AG04449 (cell line): Measurements from ENCODE around the gene PKHD1.

ENCODE experiments used
- CTCF ChIA-PET: fragments of 350-600 bp; formaldehyde crosslinking; extraction: SDS; loops from one replicate; lab custom pipeline; 2021; ENCODE audit warnings: antibody characterized with exemption; lab: Yijun Ruan, JAX
- POLR2A ChIA-PET: fragments of 400-600, 350-600 bp; formaldehyde crosslinking; extraction: SDS; loops from one replicate; lab custom pipeline; 2020; ENCODE audit warnings: antibody characterized with exemption, inconsistent platforms; lab: Yijun Ruan, JAX
- DNase-seq: peaks from one replicate; pipeline ENCODE4 v3.0.0-alpha.2; 2010; ENCODE audit warnings: low read depth, low spot score
- H3K4me3 ChIP-seq: 2 replicates; pipeline ENCODE4 v1.5.1; 2011; ENCODE audit warnings: low read depth, mild to moderate bottlenecking, control low read depth, low read length
- TF ChIP-seq, protein P1 (sequence below): IDR thresholded peaks from one replicate; pipeline ENCODE4 v1.5.1; 2011; ENCODE audit warnings: mild to moderate bottlenecking, moderate library complexity, low read length, control low read depth, inconsistent platforms; ENCODE audit not compliant: insufficient read depth; ENCODE audit errors: missing control alignments

The PKHD1 gene

DNA sequence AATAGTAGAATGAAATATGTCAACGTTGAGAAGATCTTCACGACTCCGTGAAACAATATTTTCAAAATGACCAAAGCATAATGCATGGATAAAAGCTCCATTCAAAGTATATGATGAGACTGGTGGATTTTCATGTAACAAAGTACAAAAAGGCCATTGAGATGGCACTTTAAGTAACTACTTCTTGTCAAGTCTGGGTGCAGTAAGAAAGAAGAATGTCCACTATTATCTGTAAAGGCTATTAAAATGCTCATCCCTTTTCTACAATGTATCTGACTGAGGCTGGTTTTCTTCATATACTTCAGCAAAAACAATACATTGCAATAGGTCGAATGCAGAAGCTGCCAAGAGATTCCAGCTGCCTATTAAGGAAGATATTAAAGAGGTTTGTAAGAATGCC lies 457.4 kb downstream of the PKHD1 start:
- no peak overlapping the region for H3K4me3 ChIP-seq
- CTCF ChIA-PET: no interaction called here
- TF ChIP-seq, protein P1, sequence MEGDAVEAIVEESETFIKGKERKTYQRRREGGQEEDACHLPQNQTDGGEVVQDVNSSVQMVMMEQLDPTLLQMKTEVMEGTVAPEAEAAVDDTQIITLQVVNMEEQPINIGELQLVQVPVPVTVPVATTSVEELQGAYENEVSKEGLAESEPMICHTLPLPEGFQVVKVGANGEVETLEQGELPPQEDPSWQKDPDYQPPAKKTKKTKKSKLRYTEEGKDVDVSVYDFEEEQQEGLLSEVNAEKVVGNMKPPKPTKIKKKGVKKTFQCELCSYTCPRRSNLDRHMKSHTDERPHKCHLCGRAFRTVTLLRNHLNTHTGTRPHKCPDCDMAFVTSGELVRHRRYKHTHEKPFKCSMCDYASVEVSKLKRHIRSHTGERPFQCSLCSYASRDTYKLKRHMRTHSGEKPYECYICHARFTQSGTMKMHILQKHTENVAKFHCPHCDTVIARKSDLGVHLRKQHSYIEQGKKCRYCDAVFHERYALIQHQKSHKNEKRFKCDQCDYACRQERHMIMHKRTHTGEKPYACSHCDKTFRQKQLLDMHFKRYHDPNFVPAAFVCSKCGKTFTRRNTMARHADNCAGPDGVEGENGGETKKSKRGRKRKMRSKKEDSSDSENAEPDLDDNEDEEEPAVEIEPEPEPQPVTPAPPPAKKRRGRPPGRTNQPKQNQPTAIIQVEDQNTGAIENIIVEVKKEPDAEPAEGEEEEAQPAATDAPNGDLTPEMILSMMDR: no peak
- DNase-seq: no peak
- POLR2A ChIA-PET: no interaction called here

DNA sequence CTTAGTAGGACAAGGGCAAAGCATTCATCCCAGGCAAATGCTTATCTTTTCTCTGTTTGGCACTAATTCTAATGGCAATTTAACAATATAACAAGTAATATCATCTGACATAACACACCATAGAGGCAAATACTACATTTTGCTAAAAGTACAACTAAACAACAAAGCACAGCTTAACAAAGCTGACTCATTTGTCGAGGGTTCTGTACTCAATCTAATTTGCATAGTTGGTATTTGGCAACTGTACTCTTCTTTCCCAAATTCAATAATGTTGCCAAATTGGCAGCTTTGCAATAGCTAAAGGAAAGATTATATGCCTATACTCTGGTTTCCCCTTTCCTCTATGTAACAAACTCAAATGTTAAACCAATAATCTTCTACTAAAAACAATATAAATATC lies 461.0 kb downstream of the PKHD1 start:
- no peak overlapping the region for H3K4me3 ChIP-seq
- TF ChIP-seq, protein P1: no peak
- ChIA-PET POLR2A (no interaction called here), CTCF (no interaction called here)
- DNase-seq: no peak

GRCh38 chr6:51625566-51625965 lies 461.8 kb downstream of the PKHD1 start:
- ChIA-PET CTCF (no interaction called here), POLR2A (no interaction called here)

DNA sequence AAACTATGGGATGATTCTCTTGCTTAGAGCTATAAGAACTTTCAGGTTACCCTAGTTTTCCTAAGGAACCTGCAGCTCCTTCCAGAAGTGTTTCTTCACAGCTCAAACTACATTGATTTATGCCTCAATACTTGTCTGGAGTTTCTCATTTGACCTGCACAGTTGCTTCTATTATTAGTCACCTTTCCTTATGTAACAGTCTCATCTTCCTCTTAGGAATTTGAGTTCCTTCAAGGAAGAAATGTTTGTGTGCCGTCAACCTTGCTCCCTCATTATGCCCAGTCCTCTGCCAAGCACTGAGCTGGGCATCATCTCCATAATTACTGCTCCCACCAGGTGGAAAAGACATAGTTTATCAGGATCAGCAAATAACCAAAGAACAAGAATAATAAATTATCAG lies 466.4 kb downstream of the PKHD1 start:
- TF ChIP-seq, protein P1: no peak
- H3K4me3 ChIP-seq: no peak overlapping the region
- CTCF ChIA-PET: no interaction called here
- POLR2A ChIA-PET: no interaction called here
- DNase-seq: no peak

More at GRCh38 chr6:51625566-51625965, 461.8 kb downstream of the PKHD1 start:
- no peak for DNase-seq
- H3K4me3 ChIP-seq: no peak overlapping the region
- TF ChIP-seq, protein P1: no peak

DNA sequence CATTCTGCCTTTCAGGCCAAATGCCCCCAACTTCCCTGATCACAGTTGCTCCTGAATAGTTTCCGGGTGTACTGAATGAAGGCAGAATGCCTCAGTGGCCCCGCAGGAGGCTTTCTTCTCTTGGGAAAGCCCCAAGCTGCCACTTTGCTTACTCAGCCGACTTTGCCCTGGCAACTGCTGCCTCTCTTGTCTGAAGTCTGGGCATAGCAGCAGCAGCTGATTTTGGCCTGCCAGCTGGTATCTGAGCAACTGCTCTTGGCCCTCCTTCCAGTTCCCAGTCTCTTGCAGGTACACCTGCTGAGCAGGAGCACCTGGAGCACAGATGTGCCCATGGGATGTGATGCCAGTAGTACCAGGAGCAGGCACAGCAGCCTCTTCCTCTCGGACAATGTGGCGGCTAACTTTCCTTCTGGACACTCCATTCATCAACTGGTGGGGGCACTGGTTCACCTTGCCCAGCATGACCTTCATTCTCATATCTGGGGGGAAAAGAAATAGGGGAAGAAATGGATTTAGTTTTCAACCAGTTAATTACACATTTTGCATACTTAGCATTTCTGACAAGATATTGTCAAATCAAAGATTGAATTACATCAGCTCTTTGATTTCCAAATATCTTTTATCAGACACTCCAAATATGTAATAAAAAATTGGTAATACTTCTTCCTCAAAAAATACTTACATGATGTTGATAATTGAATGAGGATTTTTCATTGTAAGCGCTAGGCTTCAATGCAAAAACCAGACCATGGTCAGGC lies 468.2 kb downstream of the PKHD1 start:
- DNase-seq: no peak
- CTCF ChIA-PET: no interaction called here
- POLR2A ChIA-PET: no interaction called here
- TF ChIP-seq, protein P1: no peak
- H3K4me3 ChIP-seq: no peak overlapping the region

DNA sequence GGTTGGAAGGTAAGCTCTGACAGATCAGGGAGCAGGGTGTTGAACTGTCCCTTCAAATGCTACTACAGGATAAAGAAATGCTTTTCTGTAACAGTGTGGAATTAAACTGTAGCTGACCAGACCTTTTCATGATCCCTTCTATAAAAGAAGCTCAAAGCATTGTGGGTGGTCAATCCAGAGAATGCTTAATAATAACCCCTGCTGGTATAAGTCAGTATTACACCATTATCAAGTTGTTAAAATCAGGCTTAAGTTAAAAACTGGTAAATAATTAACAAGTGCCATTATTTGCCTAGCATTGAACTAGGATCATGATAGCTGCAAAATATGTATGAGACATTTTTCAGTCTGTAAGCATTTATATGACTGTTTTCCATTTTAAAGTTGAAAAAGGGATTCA lies 468.9 kb downstream of the PKHD1 start:
- no peak for DNase-seq
- POLR2A ChIA-PET: no interaction called here
- TF ChIP-seq, protein P1: no peak
- CTCF ChIA-PET: no interaction called here
- H3K4me3 ChIP-seq: no peak overlapping the region
